Endothelial cell of umbilical vein (primary cell): ENCODE measurements around the gene IL22RA1. TPM values are rescaled to one million over a fixed set of nuclear protein-coding genes. Genes with fewer than 3 reads are reported as not detected.

Experiments used
- BruUV-seq: library from RNA; stranded (reverse); fragments of 400-500 nt; replicated peaks from 2 replicates; lab custom pipeline; 2021; lab: Mats Ljungman, UMichigan
- CTCF ChIA-PET: fragments of 300-600, 350-600 bp; sonication (Branson Sonifier 250); formaldehyde crosslinking; loops from one replicate; lab custom pipeline; 2021; ENCODE audit warnings: antibody characterized with exemption, inconsistent platforms; lab: Charles Lee
- POLR2A ChIA-PET: fragments of 300-600, 350-600 bp; sonication (Branson Sonifier 250); formaldehyde crosslinking; loops from one replicate; lab custom pipeline; 2021; ENCODE audit warnings: antibody characterized with exemption, inconsistent platforms; lab: Charles Lee
- DNase-seq: peaks from one replicate; pipeline ENCODE4 v3.0.0-alpha.2; 2011; ENCODE audit warnings: low read depth, low spot score
- FAIRE-seq: peaks from 2 replicates; lab custom pipeline; 2011; peaks lifted over from hg19 to GRCh38; lab: Jason Lieb, UNC
- H2AFZ ChIP-seq: 2 replicates; pipeline ENCODE4 v1.6.0; 2012; ENCODE audit warnings: low read depth, low read length, control low read depth, inconsistent platforms
- H3K27ac ChIP-seq: 2 replicates; pipeline ENCODE4 v1.5.1; 2011; ENCODE audit warnings: low read depth, mild to moderate bottlenecking, control low read depth, low read length, moderate library complexity; ENCODE audit not compliant: insufficient read depth
- H3K27me3 ChIP-seq, 2 experiments: 2 replicates each; pipeline versions ENCODE4 v1.6.0 to v1.6.1; 2011; ENCODE audit warnings: low read length in 2 of 2, mixed read lengths in 1 of 2; ENCODE audit not compliant: control insufficient read depth in 2 of 2, insufficient read depth in 2 of 2
- H3K36me3 ChIP-seq, 2 experiments: 2 replicates in 1 of 2; 3 replicates in 1 of 2; pipeline ENCODE4 v1.5.1; 2011; ENCODE audit warnings: low read length in 2 of 2, mild to moderate bottlenecking in 1 of 2, moderate library complexity in 1 of 2; ENCODE audit not compliant: control insufficient read depth in 2 of 2, insufficient read depth in 2 of 2; ENCODE audit errors: extremely low read depth in 1 of 2
- H3K4me1 ChIP-seq: 3 replicates; pipeline ENCODE4 v1.5.1; 2011; ENCODE audit warnings: mild to moderate bottlenecking, low read length; ENCODE audit not compliant: control insufficient read depth, insufficient read depth; ENCODE audit errors: extremely low read depth
- H3K4me2 ChIP-seq: 2 replicates; pipeline ENCODE4 v1.6.1; 2011; ENCODE audit warnings: low read length, control low read depth, mixed read lengths; ENCODE audit not compliant: insufficient read depth
- H3K4me3 ChIP-seq, 3 experiments: fragments of 200-600 bp in 1 of 3; sonication (generic), shearing (Covaris generic) in 1 of 3; replicated peaks in 1 of 3; 2 replicates each; pipeline ENCODE4 v1.5.1; 2011 to 2016; ENCODE audit warnings: control low read depth in 3 of 3, low read length in 3 of 3, mild to moderate bottlenecking in 2 of 3, inconsistent platforms in 1 of 3, low read depth in 1 of 3, moderate library complexity in 1 of 3; ENCODE audit not compliant: insufficient read depth in 1 of 3
- H3K79me2 ChIP-seq: 2 replicates; pipeline ENCODE4 v1.6.0; 2012; ENCODE audit warnings: low read length, inconsistent platforms; ENCODE audit not compliant: control insufficient read depth, insufficient read depth
- H3K9ac ChIP-seq: replicated peaks from 2 replicates; pipeline ENCODE3; 2011; ENCODE audit warnings: low read length, control low read depth; ENCODE audit not compliant: insufficient read depth; ENCODE audit errors: extremely low read depth
- H3K9me1 ChIP-seq: replicated peaks from 3 replicates; pipeline ENCODE4 v1.6.0; 2011; ENCODE audit warnings: mild to moderate bottlenecking, low read length; ENCODE audit not compliant: control insufficient read depth, insufficient read depth; ENCODE audit errors: extremely low read depth
- H3K9me3 ChIP-seq: replicated peaks from 2 replicates; pipeline ENCODE4 v1.5.1; 2012; ENCODE audit warnings: low read length, inconsistent platforms; ENCODE audit not compliant: control insufficient read depth, insufficient read depth
- H4K20me1 ChIP-seq: replicated peaks from 2 replicates; pipeline ENCODE3; 2011; ENCODE audit warnings: mild to moderate bottlenecking, low read length; ENCODE audit not compliant: control insufficient read depth, insufficient read depth; ENCODE audit errors: extremely low read depth
- EZH2 ChIP-seq: IDR thresholded peaks from 2 replicates; pipeline ENCODE4 v1.6.1; 2012; ENCODE audit warnings: borderline replicate concordance, low read depth, mild to moderate bottlenecking, moderate library complexity, low read length, inconsistent platforms; ENCODE audit not compliant: severe bottlenecking
- FOS ChIP-seq: IDR thresholded peaks from 2 replicates; pipeline ENCODE4 v1.6.1; 2011; ENCODE audit warnings: mild to moderate bottlenecking, low read length, moderate library complexity, borderline replicate concordance; ENCODE audit not compliant: insufficient read depth
- GATA2 ChIP-seq: IDR thresholded peaks from 2 replicates; pipeline ENCODE4 v1.7.0; 2011; ENCODE audit warnings: low read depth, mild to moderate bottlenecking, moderate library complexity, mixed read lengths, low read length; ENCODE audit not compliant: insufficient read length, insufficient read depth
- JUN ChIP-seq: IDR thresholded peaks from 2 replicates; pipeline ENCODE4 v1.6.1; 2011; ENCODE audit warnings: borderline replicate concordance, low read depth; ENCODE audit not compliant: insufficient read length, insufficient read depth
- MYC ChIP-seq: IDR thresholded peaks from one replicate; pipeline ENCODE4 v1.6.1; 2011; ENCODE audit warnings: mild to moderate bottlenecking, low read depth, low read length
- POLR2A ChIP-seq: IDR thresholded peaks from 2 replicates; pipeline ENCODE4 v1.6.1; 2012; ENCODE audit warnings: low read depth, mild to moderate bottlenecking, control low read depth, low read length
- POLR2AphosphoS5 ChIP-seq: IDR thresholded peaks from 2 replicates; pipeline ENCODE4 v1.6.1; 2012; ENCODE audit warnings: low read depth, mild to moderate bottlenecking, control low read depth, low read length, moderate library complexity; ENCODE audit not compliant: insufficient read depth
- dilution Hi-C: fragments of 300-500 bp; cut with MboI; formaldehyde crosslinking; loops from one replicate; pipeline ENCODE4 v1.15.0; 2019; ENCODE audit warnings: low sequenced_read_pairs; ENCODE audit not compliant: extremely low pct_ligation_motif_present
- intact Hi-C: fragments of 100-400 bp; cut with micrococcal nuclease; formaldehyde crosslinking; loops from one replicate; pipeline ENCODE4 v1.10.0; 2022
- polyA plus RNA-seq, 4 experiments: library from polyadenylated mRNA; depleted of rRNA in 3 of 4; stranded (reverse) in 3 of 4; unstranded in 1 of 4; fragments of >200 nt; gene quantifications; 2 replicates each; pipeline versions ENCODE4 v1.2.1 to v1.2.3, GENCODE V29; 2011 to 2012; ENCODE audit warnings: missing spikeins in 1 of 4
- total RNA-seq: library from RNA; stranded (reverse); gene quantifications from 2 replicates; pipeline ENCODE4 v1.2.3, GENCODE V29; 2021
- TF ChIP-seq, protein P1 (sequence below), 2 donors: IDR thresholded peaks; 1 replicate in 1 of 2; 2 replicates in 1 of 2; pipeline ENCODE4 v1.5.1; 2011; ENCODE audit warnings: low read length in 2 of 2, mild to moderate bottlenecking in 2 of 2, moderate library complexity in 2 of 2, control low read depth in 1 of 2, inconsistent platforms in 1 of 2, low read depth in 1 of 2; ENCODE audit not compliant: insufficient read depth in 1 of 2; ENCODE audit errors: extremely low read depth in 1 of 2
- TF ChIP-seq, protein P2 (sequence below): IDR thresholded peaks from 2 replicates; pipeline ENCODE4 v1.6.1; 2011; ENCODE audit not compliant: insufficient read depth, insufficient read length

Gene IL22RA1
- total and polyA plus RNA-seq, 2 donors (not counting 3 experiments of a cell fraction or from before 2014, with no cell fraction given): not detected

DNA sequence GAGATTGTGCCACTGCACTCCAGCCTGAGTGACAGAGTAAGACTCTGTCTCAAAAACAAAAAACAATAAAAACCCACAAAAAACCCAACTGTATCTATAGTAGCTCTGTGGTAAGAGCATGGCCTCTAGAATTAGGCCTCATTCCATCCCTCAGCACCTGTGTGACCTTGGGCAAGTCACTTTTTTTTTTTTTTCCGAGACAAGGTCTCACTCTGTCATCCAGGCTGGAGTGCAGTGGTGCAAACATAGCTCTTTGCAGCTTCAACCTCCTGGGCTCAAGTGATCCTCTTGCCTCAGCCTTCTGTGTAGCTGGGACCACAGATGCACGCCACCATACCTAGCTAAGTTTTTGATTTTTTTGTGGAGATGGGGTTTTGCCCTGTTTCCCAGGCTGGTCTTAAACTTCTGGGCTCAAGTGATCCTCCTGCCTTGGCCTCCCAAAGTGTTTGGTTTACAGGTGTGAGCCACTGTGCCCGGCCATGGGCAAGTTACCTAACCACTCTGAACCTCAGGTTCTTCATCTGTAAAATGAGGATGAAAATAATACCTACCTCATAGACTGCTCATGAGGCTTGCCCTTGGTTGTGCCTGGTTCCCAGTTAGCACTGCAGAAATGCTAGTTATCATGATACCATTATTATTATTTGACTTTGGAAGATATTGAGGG, 15.7 kb downstream of the IL22RA1 start:
- TF ChIP-seq FOS: no peak
- TF ChIP-seq, protein P1, sequence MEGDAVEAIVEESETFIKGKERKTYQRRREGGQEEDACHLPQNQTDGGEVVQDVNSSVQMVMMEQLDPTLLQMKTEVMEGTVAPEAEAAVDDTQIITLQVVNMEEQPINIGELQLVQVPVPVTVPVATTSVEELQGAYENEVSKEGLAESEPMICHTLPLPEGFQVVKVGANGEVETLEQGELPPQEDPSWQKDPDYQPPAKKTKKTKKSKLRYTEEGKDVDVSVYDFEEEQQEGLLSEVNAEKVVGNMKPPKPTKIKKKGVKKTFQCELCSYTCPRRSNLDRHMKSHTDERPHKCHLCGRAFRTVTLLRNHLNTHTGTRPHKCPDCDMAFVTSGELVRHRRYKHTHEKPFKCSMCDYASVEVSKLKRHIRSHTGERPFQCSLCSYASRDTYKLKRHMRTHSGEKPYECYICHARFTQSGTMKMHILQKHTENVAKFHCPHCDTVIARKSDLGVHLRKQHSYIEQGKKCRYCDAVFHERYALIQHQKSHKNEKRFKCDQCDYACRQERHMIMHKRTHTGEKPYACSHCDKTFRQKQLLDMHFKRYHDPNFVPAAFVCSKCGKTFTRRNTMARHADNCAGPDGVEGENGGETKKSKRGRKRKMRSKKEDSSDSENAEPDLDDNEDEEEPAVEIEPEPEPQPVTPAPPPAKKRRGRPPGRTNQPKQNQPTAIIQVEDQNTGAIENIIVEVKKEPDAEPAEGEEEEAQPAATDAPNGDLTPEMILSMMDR (IDR thresholded peaks at IDR 0.05; ENCODE audit: extremely low read depth in 1 of 2, insufficient read depth in 1 of 2, low read depth in 1 of 2, low read length in 2 of 2): no peak
- no peak for TF ChIP-seq POLR2A
- TF ChIP-seq MYC: no peak
- dilution Hi-C loops (no loop called here), intact Hi-C loops (no loop called here)
- BruUV-seq: no TSS peak
- no peaks in the 10 kb centered on the region for H3K27me3 ChIP-seq
- DNase-seq: no peak
- no peak for FAIRE-seq
- POLR2A ChIA-PET: no interaction called here
- no peaks in the 10 kb centered on the region for H3K9me3 ChIP-seq
- no peaks in the 10 kb centered on the region for H3K9me1 ChIP-seq
- H2AFZ ChIP-seq: no peak overlapping the region
- H3K27ac ChIP-seq: no peak overlapping the region
- no peaks in the 10 kb centered on the region for H4K20me1 ChIP-seq
- H3K4me1 ChIP-seq: no peaks in the 10 kb centered on the region
- H3K4me2 ChIP-seq: no peak overlapping the region
- no peaks in the 10 kb centered on the region for H3K79me2 ChIP-seq
- CTCF ChIA-PET: interaction anchor here (1.2 kb wide), 1 partner anchor 9 kb away, joined by 3 read pairs; no protein-coding TSS in a partner anchor
- no peak overlapping the region for H3K4me3 ChIP-seq
- no peak overlapping the region for H3K9ac ChIP-seq
- H3K36me3 ChIP-seq: no peaks in the 10 kb centered on the region

DNA sequence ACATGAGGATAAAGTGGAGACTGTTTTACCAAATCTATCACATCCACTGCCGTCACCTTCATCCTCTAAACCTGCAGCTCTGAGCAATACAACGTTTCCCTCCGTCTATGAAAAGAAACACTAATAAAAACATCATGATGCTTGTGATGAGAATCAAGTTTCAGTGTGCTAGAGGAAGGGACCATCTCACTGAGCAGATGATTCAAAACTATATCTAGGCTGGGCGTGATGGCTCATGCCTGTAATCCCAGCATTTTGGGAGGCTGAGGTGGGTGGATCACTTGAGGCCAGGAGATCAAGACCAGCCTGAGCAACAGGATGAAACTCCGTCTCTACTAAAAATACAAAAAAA, 16.3 kb downstream of the IL22RA1 start:
- no peak overlapping the region for H3K4me2 ChIP-seq
- CTCF ChIA-PET: interaction anchor here (1.2 to 1.6 kb wide), 3 partner anchors 10 to 28 kb away, joined by 3 to 7 read pairs (median 3); partner anchors contain the start of gene MYOM3
- BruUV-seq: no TSS peak

More for the DNA sequence above, 16.3 kb downstream of the IL22RA1 start:
- DNase-seq (no peak), FAIRE-seq (no peak)
- H2AFZ ChIP-seq: no peak overlapping the region
- H3K79me2 ChIP-seq: no peaks in the 10 kb centered on the region
- no peak overlapping the region for H3K9ac ChIP-seq
- no peaks in the 10 kb centered on the region for H3K9me3 ChIP-seq
- POLR2A ChIA-PET: no interaction called here
- TF ChIP-seq, protein P2, sequence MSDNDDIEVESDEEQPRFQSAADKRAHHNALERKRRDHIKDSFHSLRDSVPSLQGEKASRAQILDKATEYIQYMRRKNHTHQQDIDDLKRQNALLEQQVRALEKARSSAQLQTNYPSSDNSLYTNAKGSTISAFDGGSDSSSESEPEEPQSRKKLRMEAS: no peak
- TF ChIP-seq JUN (no peak), POLR2A (no peak), MYC (no peak), EZH2 (no peak), GATA2 (no peak), POLR2AphosphoS5 (no peak), FOS (no peak)
- TF ChIP-seq, protein P1 (IDR thresholded peaks at IDR 0.05; ENCODE audit: extremely low read depth in 1 of 2, insufficient read depth in 1 of 2, low read depth in 1 of 2, low read length in 2 of 2): no peak
- no peaks in the 10 kb centered on the region for H3K27me3 ChIP-seq
- no peak overlapping the region for H3K4me3 ChIP-seq
- no peaks in the 10 kb centered on the region for H4K20me1 ChIP-seq
- no peaks in the 10 kb centered on the region for H3K4me1 ChIP-seq
- no peaks in the 10 kb centered on the region for H3K36me3 ChIP-seq
- intact Hi-C loops: no loop called here
- H3K9me1 ChIP-seq: no peaks in the 10 kb centered on the region
- dilution Hi-C loops: no loop called here
- no peak overlapping the region for H3K27ac ChIP-seq
